A673 (cell line): ENCODE data around the gene TUBA4B.

Experiments used
- EZH2 ChIP-seq: fragments of 200-600 bp; sonication (generic); IDR thresholded peaks from 2 replicates; pipeline ENCODE4 v1.6.1; 2017; ENCODE audit warnings: borderline replicate concordance, low read depth, mild to moderate bottlenecking, mixed read lengths, antibody characterized with exemption, low read length; ENCODE audit not compliant: poor library complexity, severe bottlenecking
- TF ChIP-seq, protein P1 (sequence below): fragments of 300-800, 200-600 bp; sonication (generic); conservative IDR thresholded peaks from 2 replicates; pipeline ENCODE4 v1.5.1; 2017; ENCODE audit warnings: low read depth, mild to moderate bottlenecking, antibody characterized with exemption, low read length, moderate library complexity, mixed read lengths

DNA sequence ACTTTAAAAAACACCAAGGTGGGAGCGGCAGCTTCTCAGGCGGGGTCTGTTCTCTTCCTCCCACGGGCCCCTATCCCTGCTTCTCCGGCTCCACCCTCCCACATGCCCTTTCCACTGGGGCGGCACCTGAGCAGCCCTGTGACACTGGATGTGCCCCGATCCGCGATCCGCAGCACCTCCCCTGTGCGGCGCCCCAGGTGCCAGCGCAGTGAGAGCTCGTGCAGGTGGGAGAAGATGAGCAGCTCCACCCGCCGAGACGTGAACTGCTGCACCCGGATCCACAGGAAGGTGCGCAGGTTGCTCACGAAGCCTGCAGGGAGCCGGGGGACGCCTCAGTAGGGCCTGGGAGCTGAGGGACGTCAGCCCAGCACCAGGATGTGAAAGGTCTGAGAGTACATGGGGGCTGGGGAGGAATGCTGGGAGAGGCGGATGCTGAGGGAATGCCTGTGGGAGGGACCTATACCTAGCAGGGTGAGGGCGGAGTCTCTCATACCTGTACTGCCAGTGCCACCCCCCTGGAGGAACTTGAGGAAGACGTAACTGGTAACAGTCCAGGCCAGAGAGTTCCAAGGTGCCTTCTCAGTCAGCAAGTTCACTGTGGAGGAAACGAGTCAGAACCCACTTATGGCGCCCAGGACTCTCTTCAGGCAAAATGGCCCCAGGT lies 37.0 kb upstream of the TUBA4B start:
- TF ChIP-seq, protein P1, sequence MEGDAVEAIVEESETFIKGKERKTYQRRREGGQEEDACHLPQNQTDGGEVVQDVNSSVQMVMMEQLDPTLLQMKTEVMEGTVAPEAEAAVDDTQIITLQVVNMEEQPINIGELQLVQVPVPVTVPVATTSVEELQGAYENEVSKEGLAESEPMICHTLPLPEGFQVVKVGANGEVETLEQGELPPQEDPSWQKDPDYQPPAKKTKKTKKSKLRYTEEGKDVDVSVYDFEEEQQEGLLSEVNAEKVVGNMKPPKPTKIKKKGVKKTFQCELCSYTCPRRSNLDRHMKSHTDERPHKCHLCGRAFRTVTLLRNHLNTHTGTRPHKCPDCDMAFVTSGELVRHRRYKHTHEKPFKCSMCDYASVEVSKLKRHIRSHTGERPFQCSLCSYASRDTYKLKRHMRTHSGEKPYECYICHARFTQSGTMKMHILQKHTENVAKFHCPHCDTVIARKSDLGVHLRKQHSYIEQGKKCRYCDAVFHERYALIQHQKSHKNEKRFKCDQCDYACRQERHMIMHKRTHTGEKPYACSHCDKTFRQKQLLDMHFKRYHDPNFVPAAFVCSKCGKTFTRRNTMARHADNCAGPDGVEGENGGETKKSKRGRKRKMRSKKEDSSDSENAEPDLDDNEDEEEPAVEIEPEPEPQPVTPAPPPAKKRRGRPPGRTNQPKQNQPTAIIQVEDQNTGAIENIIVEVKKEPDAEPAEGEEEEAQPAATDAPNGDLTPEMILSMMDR, result no peak
- no peak for TF ChIP-seq EZH2
